Activated CD8-positive, alpha-beta T cell treated with anti-CD3 and anti-CD28 coated beads, Interleukin-2, amount 10 ng/mL, durations not matched to agents 7 days and 5 days (primary cell): ENCODE results near the gene ACP7. TPM values are rescaled to one million over a fixed set of nuclear protein-coding genes. Genes with fewer than 3 reads are reported as not detected.
"Not testable (repeated sequence)": the region's sequence is repeated elsewhere in the genome, so short reads cannot be mapped to it uniquely, and the experiment has no call there.

Source experiments
- ATAC-seq: fragments of 150-1000 bp; cut with Tn5 transposase; one replicate; pipeline ENCODE4 v1.10.0; 2021; ENCODE audit warnings: moderate library complexity
- CTCF ChIA-PET: fragments of 350-600 bp; sonication (Branson Sonifier 250); formaldehyde crosslinking; loops from one replicate; lab custom pipeline; 2021; ENCODE audit warnings: antibody characterized with exemption; lab: Charles Lee
- POLR2A ChIA-PET: fragments of 350-600 bp; sonication (Branson Sonifier 250); formaldehyde crosslinking; loops from one replicate; lab custom pipeline; 2021; ENCODE audit warnings: antibody characterized with exemption; lab: Charles Lee
- DNase-seq: peaks from one replicate; pipeline ENCODE4 v3.0.0-alpha.2; 2020
- H3K27ac Mint-ChIP-seq: one replicate; pipeline ENCODE4 v1.8.0; 2021; ENCODE audit warnings: mild to moderate bottlenecking, mixed read lengths
- H3K27me3 Mint-ChIP-seq: one replicate; pipeline ENCODE4 v1.8.0; 2021; ENCODE audit warnings: low read depth, mixed read lengths
- H3K36me3 Mint-ChIP-seq: one replicate; pipeline ENCODE4 v1.8.0; 2021; ENCODE audit warnings: low read depth, mixed read lengths
- H3K4me1 Mint-ChIP-seq: one replicate; pipeline ENCODE4 v1.8.0; 2021; ENCODE audit warnings: low read depth, mixed read lengths
- H3K4me3 Mint-ChIP-seq: one replicate; pipeline ENCODE4 v1.8.0; 2021; ENCODE audit warnings: mild to moderate bottlenecking, mixed read lengths
- H3K9me3 Mint-ChIP-seq: one replicate; pipeline ENCODE4 v1.8.0; 2022; ENCODE audit warnings: mixed read lengths; ENCODE audit not compliant: insufficient read depth
- total RNA-seq, 2 experiments: library from RNA; stranded (reverse); gene quantifications; one replicate each; pipeline ENCODE4 v1.2.3, GENCODE V29; 2021

The ACP7 gene
- total RNA-seq, 2 experiments from 2014 or later, result not detected

DNA sequence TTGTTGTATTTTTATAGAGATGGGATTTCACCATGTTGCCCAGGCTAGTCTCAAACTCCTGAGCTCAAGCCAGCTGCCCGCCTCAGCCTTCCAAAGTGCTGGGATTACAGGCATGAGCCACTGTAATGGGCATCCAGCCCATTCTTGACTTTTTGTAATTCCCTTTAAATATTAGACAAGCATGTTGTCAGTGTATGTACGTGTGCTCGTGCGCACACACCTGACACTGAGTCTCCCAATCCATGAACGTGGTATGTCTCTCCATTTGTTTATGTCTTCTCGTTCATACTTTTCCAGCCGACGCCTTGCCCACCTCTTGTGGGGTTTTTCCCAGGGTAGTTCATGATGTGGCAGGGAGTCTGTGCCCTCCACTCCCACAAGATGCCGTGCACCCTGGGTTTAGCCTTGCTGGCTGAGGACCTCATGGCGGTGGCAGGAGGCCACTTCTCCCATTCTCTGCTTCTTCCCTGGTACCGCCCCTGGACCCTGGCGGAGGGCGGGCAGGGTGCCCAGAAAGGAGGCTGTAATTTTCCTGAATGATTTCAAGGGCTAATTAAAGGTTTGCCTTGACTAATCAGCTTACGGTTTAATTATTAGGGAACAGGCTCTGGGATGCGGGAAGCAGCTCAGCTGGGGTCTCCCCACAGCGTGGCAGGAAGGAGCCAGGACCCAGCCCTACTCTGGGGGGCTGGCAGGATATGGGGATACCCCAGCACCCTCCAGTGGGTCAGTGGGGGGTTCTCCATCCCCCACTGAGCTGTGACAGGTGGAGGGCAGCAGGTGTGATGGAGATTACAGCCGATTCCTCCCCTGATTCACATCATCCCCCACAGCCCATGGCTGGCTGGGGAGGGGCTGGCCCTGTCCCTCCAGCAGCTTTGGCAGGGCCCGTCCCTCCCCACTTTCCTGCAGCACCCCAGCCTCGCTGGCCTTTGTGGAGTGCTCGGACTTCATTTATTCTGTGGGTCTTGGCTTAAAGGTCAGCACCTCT is 54.3 kb downstream of the ACP7 start:
- Mint-ChIP-seq H3K9me3 (no peaks in the 10 kb centered on the region), H3K4me3 (no peak overlapping the region), H3K27me3 (no peaks in the 10 kb centered on the region), H3K27ac (no peak overlapping the region), H3K4me1 (peaks cover 3% of the 10 kb centered on the region), H3K36me3 (no peaks in the 10 kb centered on the region)
- no peak for ATAC-seq
- ChIA-PET CTCF (no interaction called here), POLR2A (no interaction called here)
- DNase-seq, result no peak

DNA sequence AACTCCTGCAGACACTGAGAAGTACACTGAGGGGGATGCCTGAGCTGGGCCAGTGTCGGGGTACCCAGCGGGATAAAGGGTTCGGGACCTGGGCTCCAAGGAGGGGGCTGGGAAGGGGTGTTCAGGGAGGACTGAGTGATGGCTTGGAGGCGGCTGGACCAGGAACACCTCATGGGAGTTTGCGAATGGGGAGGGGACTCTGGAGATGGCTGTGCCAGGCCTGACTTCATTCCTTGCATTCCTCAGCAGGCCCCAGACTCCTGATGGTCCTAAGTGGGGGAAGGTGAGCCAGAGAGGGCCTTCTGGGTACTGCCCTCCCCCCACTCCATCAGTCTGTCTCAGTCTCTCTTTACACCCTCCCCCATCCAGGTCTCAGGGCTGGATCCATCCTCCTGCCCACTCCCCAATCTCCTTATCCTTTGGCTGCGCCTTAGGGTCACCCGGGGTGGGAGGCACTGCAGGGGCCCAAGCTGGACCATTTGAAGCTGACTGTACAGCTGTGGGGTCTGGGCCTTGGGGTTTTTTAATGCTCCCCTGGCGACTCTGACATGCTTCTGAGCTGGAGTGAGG is 55.2 kb downstream of the ACP7 start:
- ChIA-PET CTCF (no interaction called here), POLR2A (no interaction called here)
- Mint-ChIP-seq H3K27me3 (no peaks in the 10 kb centered on the region), H3K4me3 (no peak overlapping the region), H3K36me3 (no peaks in the 10 kb centered on the region), H3K27ac (no peak overlapping the region), H3K4me1 (peaks cover 4% of the 10 kb centered on the region), H3K9me3 (no peaks in the 10 kb centered on the region)
- DNase-seq, result no peak
- ATAC-seq, result no peak

DNA sequence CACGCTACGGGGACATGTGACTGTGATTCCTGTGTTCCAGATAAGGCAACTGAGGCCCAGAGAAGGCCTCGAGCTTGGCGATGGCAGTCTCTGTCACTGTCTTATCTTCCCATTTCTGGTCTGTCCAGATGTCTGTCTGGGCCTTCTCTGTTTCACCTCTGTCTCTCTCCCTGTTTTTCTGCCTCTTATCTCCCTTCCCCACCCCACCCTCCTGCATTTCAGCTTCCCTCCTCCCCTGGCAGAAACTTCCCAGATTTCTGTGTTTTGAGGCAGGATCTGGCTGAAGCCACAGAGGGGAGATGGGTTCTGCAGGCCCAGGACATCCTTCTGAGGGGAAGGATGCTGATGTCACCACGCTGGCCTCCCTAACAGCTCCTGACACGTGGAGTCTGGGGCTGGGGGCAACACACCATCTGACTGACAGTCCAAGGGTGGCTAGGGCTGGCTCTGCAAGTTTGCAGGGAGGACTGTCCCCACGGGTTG is 55.8 kb downstream of the ACP7 start:
- Mint-ChIP-seq H3K27me3 (no peaks in the 10 kb centered on the region), H3K4me1 (peaks cover 8% of the 10 kb centered on the region), H3K4me3 (no peak overlapping the region), H3K9me3 (no peaks in the 10 kb centered on the region), H3K27ac (no peak overlapping the region), H3K36me3 (no peaks in the 10 kb centered on the region)
- POLR2A ChIA-PET, result no interaction called here
- ATAC-seq, result no peak
- CTCF ChIA-PET, result no interaction called here
- no peak for DNase-seq

DNA sequence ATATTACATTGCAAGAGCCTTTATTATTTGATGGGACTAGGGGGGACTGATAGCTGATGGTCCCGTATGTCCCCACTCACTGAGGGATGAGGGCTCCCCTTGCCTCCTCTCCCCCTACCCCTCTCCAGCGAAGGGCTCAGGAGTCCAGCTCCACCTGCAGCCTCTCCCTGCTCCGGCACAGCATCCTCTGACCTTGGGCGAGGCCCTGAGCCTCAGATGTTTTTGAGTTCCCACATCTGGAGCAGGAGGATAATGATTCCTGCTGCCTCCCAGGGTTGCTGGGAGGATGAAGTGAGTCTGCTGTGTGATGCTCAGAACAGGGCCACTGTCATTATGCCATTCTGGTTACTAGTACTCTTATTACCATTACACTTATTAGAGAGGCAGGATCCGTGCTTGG is 56.4 kb downstream of the ACP7 start:
- CTCF ChIA-PET, result no interaction called here
- Mint-ChIP-seq H3K27me3 (no peaks in the 10 kb centered on the region), H3K9me3 (no peaks in the 10 kb centered on the region), H3K4me1 (peaks cover 8% of the 10 kb centered on the region), H3K4me3 (no peak overlapping the region), H3K27ac (no peak overlapping the region), H3K36me3 (no peaks in the 10 kb centered on the region)
- ATAC-seq, result no peak
- POLR2A ChIA-PET, result no interaction called here
- DNase-seq, result no peak

DNA sequence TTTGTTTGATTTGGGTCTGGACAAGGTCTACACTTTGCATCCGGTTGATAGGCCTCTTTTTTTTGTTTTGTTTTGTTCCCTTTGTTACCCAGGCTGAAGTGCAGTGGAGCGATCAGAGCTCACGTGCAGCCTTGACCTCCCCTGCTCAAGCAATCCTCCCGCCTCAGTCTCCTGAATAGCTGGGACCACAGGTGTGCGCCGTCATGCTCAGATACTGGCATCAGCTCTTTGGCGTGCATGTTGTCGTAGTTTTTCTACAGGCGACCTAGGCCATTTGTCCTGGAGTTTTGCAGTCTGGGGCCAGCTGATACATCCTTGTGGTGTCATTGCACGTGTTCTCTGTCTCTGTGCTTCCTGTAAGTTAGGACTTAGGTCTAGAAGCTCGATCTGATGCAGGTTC is 57.8 kb downstream of the ACP7 start:
- ChIA-PET POLR2A (no interaction called here), CTCF (interaction anchor here (1.1 kb wide), 1 partner anchor 20 kb away, joined by 3 read pairs; no protein-coding TSS in a partner anchor)
- Mint-ChIP-seq H3K27me3 (no peaks in the 10 kb centered on the region), H3K4me3 (no peak overlapping the region), H3K4me1 (peaks cover 6% of the 10 kb centered on the region), H3K27ac (no peak overlapping the region), H3K9me3 (no peaks in the 10 kb centered on the region), H3K36me3 (no peaks in the 10 kb centered on the region)
- DNase-seq, result no peak
- ATAC-seq, result no peak

DNA sequence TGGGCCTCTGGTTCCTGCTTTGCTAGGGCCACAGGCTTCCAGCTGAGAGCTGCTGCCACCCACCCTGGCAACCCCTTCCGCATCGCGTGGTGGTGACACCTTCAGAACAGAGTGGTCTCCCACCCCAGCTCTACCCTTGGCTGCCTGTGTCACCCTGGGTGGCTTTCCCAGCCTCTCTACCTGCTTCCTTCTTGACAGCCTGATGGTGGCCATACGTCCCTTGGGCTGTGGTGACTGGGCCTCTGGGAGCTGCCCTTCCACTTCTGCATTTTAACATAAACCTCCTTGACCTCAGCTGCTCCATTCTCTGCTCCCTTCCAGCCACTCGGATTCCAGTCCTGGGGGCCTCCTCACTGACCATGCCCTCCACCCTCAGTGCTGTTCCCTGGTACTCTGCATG is 58.5 kb downstream of the ACP7 start:
- Mint-ChIP-seq H3K9me3 (no peaks in the 10 kb centered on the region), H3K27ac (no peak overlapping the region), H3K27me3 (no peaks in the 10 kb centered on the region), H3K4me1 (peaks cover 12% of the 10 kb centered on the region), H3K4me3 (no peak overlapping the region), H3K36me3 (no peaks in the 10 kb centered on the region)
- CTCF ChIA-PET, result interaction anchor here (0.6 to 1.1 kb wide), 2 partner anchors 20 to 63 kb away, joined by 3 read pairs; no protein-coding TSS in a partner anchor
- DNase-seq (no peak), ATAC-seq (no peak)
- POLR2A ChIA-PET, result no interaction called here

DNA sequence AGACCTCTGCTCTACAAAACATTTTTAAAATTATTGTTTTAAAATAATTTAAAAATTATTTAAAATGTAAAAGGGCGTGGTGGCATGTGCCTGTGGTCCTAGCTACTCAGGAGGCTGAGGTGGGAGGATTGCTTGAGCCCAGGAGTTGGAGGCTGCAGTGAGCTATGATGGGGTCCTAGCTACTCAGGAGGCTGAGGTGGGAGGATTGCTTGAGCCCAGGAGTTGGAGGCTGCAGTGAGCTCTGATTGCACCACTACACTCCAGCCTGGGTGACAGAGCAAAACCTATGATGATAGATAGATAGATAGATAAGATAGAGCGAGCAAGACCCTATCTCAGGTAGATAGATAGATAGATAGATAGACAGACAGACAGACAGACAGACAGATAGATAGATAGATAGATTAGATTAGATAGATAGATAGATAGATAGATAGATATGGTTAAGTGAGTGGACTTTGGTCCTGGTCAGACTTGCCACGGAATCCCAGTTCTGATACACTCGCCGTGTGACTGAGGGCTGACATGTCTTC is 59.7 kb downstream of the ACP7 start:
- ATAC-seq, CTCF ChIA-PET, H3K27me3 Mint-ChIP-seq, H3K9me3 Mint-ChIP-seq, POLR2A ChIA-PET, H3K4me3 Mint-ChIP-seq, H3K27ac Mint-ChIP-seq, H3K36me3 Mint-ChIP-seq, DNase-seq: not testable (repeated sequence)
- peaks cover 13% of the 10 kb centered on the region for H3K4me1 Mint-ChIP-seq

DNA sequence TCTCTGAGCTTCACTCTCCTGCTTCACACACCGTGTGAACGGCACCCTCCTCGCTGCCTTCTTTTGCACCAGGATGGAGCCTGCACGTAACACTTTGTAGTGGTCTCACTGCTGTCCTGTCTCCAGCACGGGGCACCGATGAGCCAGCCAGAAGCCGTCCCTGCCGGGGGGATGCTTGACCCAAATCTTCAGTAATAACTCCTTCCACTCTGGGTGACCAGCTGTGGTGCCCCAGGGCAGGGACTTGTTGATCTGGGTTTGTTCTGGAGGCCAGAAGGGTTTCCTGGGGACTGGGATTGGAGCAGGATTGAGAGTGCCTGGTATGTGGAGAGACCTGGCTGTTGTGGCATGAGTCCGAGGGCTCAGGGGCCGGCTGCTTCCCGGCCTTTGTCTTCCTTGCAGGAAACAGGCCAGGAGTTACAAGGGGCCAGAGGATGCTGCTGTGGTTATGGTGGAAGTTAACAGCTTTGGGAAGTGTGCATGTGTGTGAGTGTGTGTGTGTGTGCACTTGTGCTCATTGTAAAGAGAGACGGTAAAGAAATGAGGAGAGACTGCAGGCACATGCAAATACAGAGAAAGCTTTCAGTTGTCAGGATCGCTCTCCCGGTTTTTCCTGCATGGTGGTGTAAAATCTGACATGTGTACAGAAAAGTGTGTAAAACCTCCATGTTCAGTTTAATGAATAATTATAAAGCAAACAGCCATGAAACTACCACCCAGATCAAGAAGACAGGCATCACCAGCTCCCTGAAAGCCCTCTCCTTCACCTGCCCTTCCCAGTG is 60.3 kb downstream of the ACP7 start:
- H3K4me3 Mint-ChIP-seq, result no peak overlapping the region
- ATAC-seq (no peak), DNase-seq (no peak)
- CTCF ChIA-PET, result no interaction called here
- H3K27ac Mint-ChIP-seq, result no peak overlapping the region
- no peaks in the 10 kb centered on the region for H3K36me3 Mint-ChIP-seq
- H3K27me3 Mint-ChIP-seq, result no peaks in the 10 kb centered on the region
- H3K9me3 Mint-ChIP-seq, result no peaks in the 10 kb centered on the region
- POLR2A ChIA-PET, result no interaction called here
- peaks cover 13% of the 10 kb centered on the region for H3K4me1 Mint-ChIP-seq

DNA sequence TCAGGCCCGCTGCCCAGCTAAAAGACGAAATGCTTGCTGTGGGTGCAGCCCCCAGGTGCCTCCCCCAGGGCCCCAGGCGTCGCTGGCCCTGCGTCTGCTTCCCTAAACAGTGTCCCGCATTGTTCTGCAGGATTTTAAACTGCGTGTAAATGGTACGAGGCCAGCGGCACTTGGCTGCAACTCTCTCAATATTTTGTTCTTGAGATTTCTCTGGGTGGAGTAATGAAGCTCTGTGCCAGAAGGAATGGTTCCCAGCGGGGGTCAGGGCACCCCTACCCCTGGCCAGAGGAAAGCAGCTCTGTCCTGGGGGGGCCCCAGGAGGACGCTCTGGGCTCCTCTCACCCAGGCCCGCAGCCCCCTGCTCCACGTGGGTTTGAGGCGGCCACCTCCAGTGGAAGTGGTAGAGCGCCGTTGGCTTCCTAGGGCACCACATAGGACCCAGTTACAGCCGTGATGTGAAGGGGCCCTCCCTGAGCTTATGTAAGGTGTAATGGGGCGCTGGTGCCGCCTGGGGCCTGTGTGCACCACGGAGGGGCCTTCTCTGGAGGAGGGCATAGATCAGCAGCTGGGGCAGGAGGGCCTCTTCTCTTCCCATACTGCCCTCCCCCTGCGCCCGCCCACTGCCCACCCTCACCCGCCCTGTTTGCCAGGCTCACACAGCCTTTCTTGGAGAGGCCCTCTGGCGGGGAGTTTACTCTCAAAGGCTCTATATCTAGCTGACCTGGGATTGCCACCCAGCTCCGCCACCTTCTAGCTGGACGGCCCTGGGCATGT is 61.2 kb downstream of the ACP7 start:
- Mint-ChIP-seq H3K4me1 (peaks cover 13% of the 10 kb centered on the region), H3K27ac (no peak overlapping the region), H3K27me3 (no peaks in the 10 kb centered on the region), H3K9me3 (no peaks in the 10 kb centered on the region), H3K4me3 (no peak overlapping the region), H3K36me3 (no peaks in the 10 kb centered on the region)
- ChIA-PET POLR2A (interaction anchor here (0.7 kb wide), 1 partner anchor 160 kb away, joined by 3 read pairs; no protein-coding TSS in a partner anchor), CTCF (no interaction called here)
- ATAC-seq, result no peak
- DNase-seq, result no peak

DNA sequence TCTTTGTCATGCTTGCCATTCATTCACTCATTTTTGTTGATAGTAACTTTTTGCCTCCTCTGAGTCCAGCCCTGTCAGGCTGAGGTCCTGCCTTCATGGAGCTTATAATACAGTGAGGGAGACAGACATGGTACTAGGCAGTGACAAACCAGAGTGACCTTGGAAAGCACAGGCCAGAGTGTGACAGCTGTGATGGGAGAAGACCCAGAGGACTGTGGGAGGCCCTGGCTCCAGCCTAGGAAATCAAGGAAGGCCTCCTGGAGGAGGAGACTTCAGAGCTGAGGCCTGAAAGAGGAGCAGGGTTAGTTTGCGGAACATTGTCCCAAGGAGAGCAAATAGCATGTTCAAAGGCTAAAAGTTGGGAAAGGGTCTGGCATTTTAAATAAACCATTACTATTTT is 61.9 kb downstream of the ACP7 start:
- POLR2A ChIA-PET, result interaction anchor here (0.7 kb wide), 1 partner anchor 160 kb away, joined by 3 read pairs; no protein-coding TSS in a partner anchor
- CTCF ChIA-PET, result no interaction called here
- Mint-ChIP-seq H3K27me3 (no peaks in the 10 kb centered on the region), H3K27ac (no peak overlapping the region), H3K36me3 (no peaks in the 10 kb centered on the region), H3K9me3 (no peaks in the 10 kb centered on the region), H3K4me3 (no peak overlapping the region), H3K4me1 (peaks cover 13% of the 10 kb centered on the region)
- DNase-seq (no peak), ATAC-seq (no peak)
